GM12878 (cell line): ENCODE measurements around the gene KBTBD4. TPM values are rescaled to one million over a fixed set of nuclear protein-coding genes. Genes with fewer than 3 reads are reported as not detected.

Experiments
- ATAC-seq: fragments of 200-7000 bp; cut with Tn5 transposase; 3 replicates; pipeline ENCODE4 v1.9.1; 2020; ENCODE audit warnings: mild to moderate bottlenecking, moderate library complexity
- BruUV-seq: library from RNA; stranded (reverse); fragments of 400-500 nt; replicated peaks from 2 replicates; lab custom pipeline; 2021; lab: Mats Ljungman, UMichigan
- CTCF ChIA-PET: fragments of 300-600 bp; sonication (Branson Sonifier 250); formaldehyde crosslinking; extraction: SDS; loops from one replicate; lab custom pipeline; 2021; ENCODE audit warnings: inconsistent platforms; lab: Yijun Ruan, JAX
- POLR2A ChIA-PET: fragments of 350-600 bp; formaldehyde crosslinking; extraction: SDS; loops from one replicate; lab custom pipeline; 2021; ENCODE audit warnings: inconsistent platforms; lab: Charles Lee
- RAD21 ChIA-PET: fragments of 300-600 bp; sonication (Branson Sonifier 250); formaldehyde crosslinking; loops from one replicate; lab custom pipeline; 2023; ENCODE audit warnings: antibody characterized with exemption; ENCODE audit not compliant: unreplicated experiment; lab: Charles Lee
- SMC1A ChIA-PET: fragments of 300-600 bp; sonication (Branson Sonifier 250); formaldehyde crosslinking; loops from one replicate; lab custom pipeline; 2023; ENCODE audit not compliant: unreplicated experiment, uncharacterized antibody; lab: Charles Lee
- DNase-seq: peaks from one replicate; pipeline ENCODE4 v3.0.0-alpha.2; 2011; ENCODE audit warnings: low read depth, low spot score
- FAIRE-seq: peaks from 3 replicates; lab custom pipeline; 2011; peaks lifted over from hg19 to GRCh38; lab: Jason Lieb, UNC
- H2AFZ ChIP-seq: 2 replicates; pipeline ENCODE4 v1.6.0; 2011; ENCODE audit warnings: low read depth, low read length, control low read depth; ENCODE audit not compliant: control insufficient read depth
- H3K27ac ChIP-seq: 2 replicates; pipeline ENCODE4 v1.5.1; 2011; ENCODE audit warnings: control low read depth; ENCODE audit not compliant: control insufficient read depth, insufficient read depth
- H3K27me3 ChIP-seq, 2 experiments: replicated peaks in 1 of 2; 2 replicates each; pipeline versions ENCODE4 v1.6.0 to v1.6.1; 2011; ENCODE audit warnings: low read length in 1 of 2; ENCODE audit not compliant: control insufficient read depth in 2 of 2, insufficient read depth in 2 of 2
- H3K36me3 ChIP-seq, 2 experiments: 2 replicates each; pipeline ENCODE4 v1.5.1; 2011; ENCODE audit warnings: low read length in 1 of 2; ENCODE audit not compliant: control insufficient read depth in 2 of 2, insufficient read depth in 2 of 2
- H3K4me1 ChIP-seq: 2 replicates; pipeline ENCODE4 v1.6.1; 2011; ENCODE audit warnings: mild to moderate bottlenecking, low read length, moderate library complexity, mixed read lengths; ENCODE audit not compliant: control insufficient read depth, insufficient read depth
- H3K4me2 ChIP-seq: 2 replicates; pipeline ENCODE4 v1.6.0; 2011; ENCODE audit warnings: control low read depth; ENCODE audit not compliant: control insufficient read depth, insufficient read depth
- H3K4me3 ChIP-seq: fragments of 200-600 bp; sonication (generic); 2 replicates; pipeline ENCODE4 v1.5.1; 2016
- H3K79me2 ChIP-seq: 2 replicates; pipeline ENCODE4 v1.6.0; 2011; ENCODE audit warnings: low read length; ENCODE audit not compliant: control insufficient read depth, insufficient read depth
- H3K9ac ChIP-seq: 2 replicates; pipeline ENCODE4 v1.8.0; 2011; ENCODE audit warnings: low read length, control low read depth, mixed read lengths; ENCODE audit not compliant: control insufficient read depth, insufficient read depth
- H3K9me3 ChIP-seq: replicated peaks from 3 replicates; pipeline ENCODE4 v1.5.1; 2011; ENCODE audit warnings: mild to moderate bottlenecking, low read length; ENCODE audit not compliant: control insufficient read depth, insufficient read depth
- H4K20me1 ChIP-seq: 2 replicates; pipeline ENCODE4 v1.6.0; 2011; ENCODE audit not compliant: control insufficient read depth, insufficient read depth
- ATF7 ChIP-seq: fragments of 450-650 bp; IDR thresholded peaks from 2 replicates; pipeline ENCODE4 v1.6.1; 2016; ENCODE audit warnings: low read depth, mild to moderate bottlenecking
- CBFB ChIP-seq: IDR thresholded peaks from 2 replicates; pipeline ENCODE4 v1.6.1; 2016; ENCODE audit warnings: antibody characterized with exemption, low read depth
- IKZF1 ChIP-seq: fragments of 450-650 bp; conservative IDR thresholded peaks from 2 replicates; pipeline ENCODE4 v1.6.1; 2017; ENCODE audit warnings: antibody characterized with exemption, mild to moderate bottlenecking
- MYC ChIP-seq: IDR thresholded peaks from 2 replicates; pipeline ENCODE4 v1.6.1; 2011; ENCODE audit warnings: mild to moderate bottlenecking, low read length, moderate library complexity, inconsistent platforms; ENCODE audit not compliant: insufficient read depth, insufficient replicate concordance, insufficient read length, severe bottlenecking
- PAX5 ChIP-seq: IDR thresholded peaks from 2 replicates; pipeline ENCODE4 v1.6.1; 2011; ENCODE audit warnings: low read depth, low read length, borderline replicate concordance
- PAX8 ChIP-seq: fragments of 450-650 bp; IDR thresholded peaks from 2 replicates; pipeline ENCODE4 v1.6.1; 2017; ENCODE audit warnings: mild to moderate bottlenecking, moderate library complexity
- WGBS: methylation state at CpG from one replicate; pipeline ENCODE4 v1.1.6; 2016; ENCODE audit warnings: low lambda C conversion rate; ENCODE audit not compliant: insufficient replicate concordance, insufficient coverage; ENCODE audit errors: missing lambda C conversion rate; 5-methylcytosine and 5-hydroxymethylcytosine counted together
- in situ Hi-C: fragments of 300-500 bp; cut with MboI; formaldehyde crosslinking; loops from 9 replicates; pipeline ENCODE4 v1.14.3; 2018; ENCODE audit warnings: mixed read lengths
- intact Hi-C: fragments of 100-400 bp; cut with micrococcal nuclease; formaldehyde crosslinking; loops from one replicate; pipeline ENCODE4 v1.14.2; 2022; ENCODE audit not compliant: unreplicated experiment
- polyA plus RNA-seq, 11 experiments: library from polyadenylated mRNA; depleted of rRNA in 4 of 11; unstranded in 6 of 11; stranded (reverse) in 5 of 11; fragments of >200 nt; fragmentation: Nextera tagmentation in 4 of 11; fragmentation: Illumina TruSeq in 1 of 11; extraction: Ambion mirVana in 4 of 11; extraction: Trizol in 1 of 11; gene quantifications; 1 replicate in 1 of 11; 2 replicates in 10 of 11; pipeline versions ENCODE4 v1.2.1 to v1.2.3, GENCODE V29; 2011 to 2016; ENCODE audit warnings: inconsistent platforms in 2 of 11, missing spikeins in 2 of 11, low read depth in 1 of 11
- total RNA-seq, 4 experiments: library from RNA; depleted of rRNA in 3 of 4; stranded (reverse); fragments of >200 nt in 3 of 4; fragmentation: Illumina TruSeq in 1 of 4; extraction: Trizol in 1 of 4; gene quantifications; 2 replicates each; pipeline versions ENCODE4 v1.2.1 to v1.2.3, GENCODE V29; 2013 to 2021

Gene KBTBD4
- total and polyA plus RNA-seq, 10 of the 15 experiments (the other 5 are each of a cell fraction or from before 2014, with no cell fraction given) = 18.4 to 46.4 (median 25.7) TPM

DNA sequence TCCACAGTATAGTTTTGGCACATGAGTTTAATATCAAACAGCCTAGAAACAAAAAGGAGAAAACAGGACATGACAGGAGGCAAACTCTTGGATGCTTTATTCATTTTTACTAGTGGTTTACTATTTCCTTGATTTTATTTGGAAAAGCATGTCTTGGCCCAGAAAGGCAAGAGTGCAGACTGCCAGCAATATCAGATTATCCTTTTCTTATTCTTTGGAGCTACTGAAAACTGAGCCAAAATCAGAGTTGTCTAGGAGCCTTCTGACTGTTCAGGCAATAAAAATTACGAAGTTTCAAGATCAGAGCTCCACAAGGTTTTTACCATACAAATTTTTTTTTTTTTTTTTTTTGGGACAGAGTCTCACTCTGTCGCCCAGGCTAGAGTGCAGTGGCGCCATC lies 41.9 kb downstream of the KBTBD4 start:
- Histone ChIP-seq H3K4me2 (no peak overlapping the region), H3K36me3 (peaks cover 2 to 7% of the 10 kb centered on the region in 2 experiments; a peak in 2 of 4 replicates), H3K4me1 (peaks cover 8% of the 10 kb centered on the region), H3K4me3 (no peak overlapping the region), H3K9ac (no peak overlapping the region), H2AFZ (no peak overlapping the region), H3K9me3 (no peaks in the 10 kb centered on the region), H3K79me2 (peaks cover 84% of the 10 kb centered on the region), H3K27ac (no peak overlapping the region), H3K27me3 (no peaks in the 10 kb centered on the region), H4K20me1 (peaks cover 13% of the 10 kb centered on the region)
- intact Hi-C loops (no loop called here), in situ Hi-C loops (no loop called here)
- POLR2A ChIA-PET = interaction anchor here (0.7 to 2.3 kb wide), 5 partner anchors 12 to 535 kb away, joined by 3 to 9 read pairs (median 4); no protein-coding TSS in a partner anchor
- CTCF ChIA-PET = interaction anchor here (1.4 to 3.3 kb wide), 4 partner anchors 11 to 28 kb away, joined by 3 to 15 read pairs (median 5); no protein-coding TSS in a partner anchor
- BruUV-seq = no TSS peak
- ATAC-seq (no peak), DNase-seq (no peak), FAIRE-seq (no peak)
- TF ChIP-seq IKZF1 (no peak), PAX8 (no peak), ATF7 (no peak), MYC (no peak), PAX5 (no peak), CBFB (no peak)
- 100% methylated on average over 1 of the region's 3 CpGs for WGBS
- RAD21 ChIA-PET = interaction anchor here (0.6 to 0.7 kb wide), 2 partner anchors 20 to 988 kb away, joined by 3 read pairs; no protein-coding TSS in a partner anchor
- SMC1A ChIA-PET = interaction anchor here (0.8 to 3.0 kb wide), 5 partner anchors 12 to 26 kb away, joined by 3 to 11 read pairs (median 5); no protein-coding TSS in a partner anchor
